ENCODE results near the gene SFXN5. TPM values are rescaled to one million over a fixed set of nuclear protein-coding genes. Genes with fewer than 3 reads are reported as not detected.

The SFXN5 gene
- total RNA-seq, 1 donor from 2014 or later = 21.8 TPM

DNA sequence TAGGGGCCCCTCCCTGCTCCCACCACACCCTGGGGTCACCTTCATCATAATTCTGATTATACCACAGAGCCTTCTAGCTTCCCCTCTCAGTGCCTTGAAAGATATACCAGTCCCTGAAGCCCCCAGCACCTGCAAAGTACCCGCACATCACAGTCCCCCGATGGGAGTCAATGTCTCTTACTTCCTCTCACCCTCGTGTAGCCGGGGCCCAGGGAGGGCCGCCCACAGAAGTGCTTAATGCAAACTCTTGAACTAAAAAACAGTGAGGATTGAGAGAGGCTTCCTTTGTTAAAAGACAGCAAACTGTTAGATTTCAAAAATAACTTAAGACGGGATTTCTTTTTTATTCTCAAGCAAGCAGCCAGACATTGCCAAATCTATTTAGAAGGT lies 76.5 kb downstream of the SFXN5 start:
- no peak overlapping the region for H3K4me3 Mint-ChIP-seq

DNA sequence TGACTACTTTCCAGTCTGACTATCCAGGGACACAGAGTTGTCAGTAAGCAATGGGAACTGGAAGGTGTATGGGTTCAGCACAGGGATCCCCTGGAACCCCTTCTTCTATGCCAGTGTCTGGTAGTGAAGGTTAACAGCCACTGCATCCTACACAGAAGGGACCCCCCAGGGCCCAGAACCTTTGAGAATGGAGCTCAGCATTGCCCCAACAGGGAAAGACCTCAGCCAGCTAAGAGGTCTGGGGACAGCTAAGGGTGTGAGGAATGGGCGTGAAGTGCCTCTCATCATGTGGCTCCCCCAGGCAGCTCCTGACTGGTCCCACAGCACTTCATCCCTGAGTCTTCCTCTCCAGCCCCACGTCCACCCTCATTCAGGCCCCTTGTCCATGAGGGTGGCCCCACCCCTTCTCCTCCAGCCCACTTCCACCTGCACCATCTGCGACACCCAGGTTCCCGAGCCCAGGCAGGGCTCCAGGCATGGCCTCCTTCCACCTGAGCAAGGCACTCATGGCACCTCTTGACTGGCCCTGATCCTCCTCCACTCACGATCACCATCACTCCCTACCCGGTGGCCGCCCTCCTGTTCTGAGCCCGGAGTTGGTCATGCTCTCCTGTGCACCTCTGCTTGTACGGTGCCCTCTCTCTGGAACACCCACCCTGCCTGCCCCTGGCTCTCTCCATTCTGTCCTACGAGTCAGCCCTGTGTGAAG lies 77.1 kb downstream of the SFXN5 start:
- Mint-ChIP-seq H3K36me3 (ENCODE audit: low read depth) (no peaks in the 10 kb centered on the region), H3K4me1 (no peaks in the 10 kb centered on the region), H3K27ac (ENCODE audit: unreplicated experiment) (no peak overlapping the region), H3K4me3 (no peak overlapping the region), H3K9me3 (no peaks in the 10 kb centered on the region), H3K27me3 (ENCODE audit: low read depth) (no peaks in the 10 kb centered on the region)
- no peak for TF ChIP-seq CTCF (conservative IDR thresholded peaks at IDR 0.05)
- no peak for DNase-seq (ENCODE audit: low read depth, low spot score)

More for the DNA sequence above, 76.5 kb downstream of the SFXN5 start:
- Mint-ChIP-seq H3K27ac (ENCODE audit: unreplicated experiment) (no peak overlapping the region), H3K36me3 (ENCODE audit: low read depth) (no peaks in the 10 kb centered on the region), H3K27me3 (ENCODE audit: low read depth) (no peaks in the 10 kb centered on the region), H3K4me1 (no peaks in the 10 kb centered on the region), H3K9me3 (no peaks in the 10 kb centered on the region)
- DNase-seq (ENCODE audit: low read depth, low spot score) = no peak
- no peak for TF ChIP-seq CTCF (conservative IDR thresholded peaks at IDR 0.05)

- no peaks in the 10 kb centered on the region for H3K9me3 Mint-ChIP-seq
- no peaks in the 10 kb centered on the region for H3K27me3 Mint-ChIP-seq (ENCODE audit: low read depth)
- no peak overlapping the region for H3K4me3 Mint-ChIP-seq
- no peak for TF ChIP-seq CTCF (conservative IDR thresholded peaks at IDR 0.05)
- no peak overlapping the region for H3K27ac Mint-ChIP-seq (ENCODE audit: unreplicated experiment)
- DNase-seq (ENCODE audit: low read depth, low spot score) = no peak
- no peaks in the 10 kb centered on the region for H3K4me1 Mint-ChIP-seq
- H3K36me3 Mint-ChIP-seq (ENCODE audit: low read depth) = no peaks in the 10 kb centered on the region
These were observed 77.6 kb downstream of the SFXN5 start for GRCh38 chr2:72993933-72994280.

DNA sequence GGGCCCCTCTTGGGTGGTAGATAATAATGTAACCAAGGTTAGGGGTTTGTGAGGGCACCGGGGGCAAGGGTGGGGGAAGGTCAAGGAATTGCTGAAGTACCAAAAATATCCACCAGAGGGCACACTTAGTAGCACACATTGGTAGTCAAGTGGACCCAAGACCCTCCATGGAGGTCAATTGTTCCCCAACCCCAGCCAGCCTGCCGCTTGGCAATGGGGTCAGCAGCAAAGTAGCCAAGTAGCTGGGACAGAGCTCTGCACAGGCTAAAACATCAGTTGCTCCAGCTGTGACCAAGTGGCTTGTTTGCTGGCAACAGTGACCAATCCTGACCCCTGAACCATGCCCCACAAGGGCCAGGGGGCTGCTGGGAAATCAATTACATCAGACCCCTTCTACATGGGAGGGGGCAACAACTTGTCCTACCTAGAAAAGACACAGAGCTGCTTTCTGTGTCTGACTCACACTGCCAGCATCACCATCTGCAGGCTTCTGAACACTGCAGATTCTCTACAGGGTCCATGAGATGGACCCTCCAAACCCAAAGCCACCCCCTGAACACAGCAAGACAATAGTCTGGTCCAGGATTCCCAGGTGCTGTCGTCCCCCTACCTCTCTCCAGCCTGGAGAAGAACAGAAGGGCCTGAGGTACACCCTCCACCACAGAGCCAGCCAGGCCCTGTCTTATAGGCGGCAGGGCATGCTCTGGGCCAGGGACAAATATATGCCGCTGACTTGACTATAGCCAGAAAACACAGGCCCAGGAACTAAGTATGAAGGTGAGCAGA lies 78.2 kb downstream of the SFXN5 start:
- Mint-ChIP-seq H3K9me3 (no peaks in the 10 kb centered on the region), H3K36me3 (ENCODE audit: low read depth) (no peaks in the 10 kb centered on the region), H3K4me1 (no peaks in the 10 kb centered on the region), H3K27ac (ENCODE audit: unreplicated experiment) (no peak overlapping the region), H3K27me3 (ENCODE audit: low read depth) (no peaks in the 10 kb centered on the region), H3K4me3 (no peak overlapping the region)
- peak; percentile 67 for DNase-seq (ENCODE audit: low read depth, low spot score)
- TF ChIP-seq CTCF (conservative IDR thresholded peaks at IDR 0.05) = peak; percentile 82

DNA sequence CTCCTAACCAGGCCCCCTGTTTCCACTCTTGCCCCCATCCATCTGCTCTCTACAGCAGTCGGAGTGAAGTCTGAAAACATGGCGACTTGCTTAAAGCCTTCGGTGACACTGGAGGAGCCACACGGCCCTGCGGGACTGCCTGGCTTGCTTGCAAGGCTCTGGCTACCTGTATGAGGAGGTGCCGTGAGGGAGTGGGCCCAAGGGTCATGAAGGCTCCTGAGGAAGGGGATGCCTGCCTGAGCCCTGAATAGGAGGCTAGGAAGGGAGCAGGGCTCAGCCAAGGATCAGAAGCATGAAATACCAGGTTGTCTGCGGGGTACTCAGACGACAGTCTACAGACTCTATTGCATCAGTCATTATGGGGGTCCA lies 78.8 kb downstream of the SFXN5 start:
- H3K36me3 Mint-ChIP-seq (ENCODE audit: low read depth) = no peaks in the 10 kb centered on the region
- H3K27ac Mint-ChIP-seq (ENCODE audit: unreplicated experiment) = peak overlapping the region; percentile 27
- no peak for TF ChIP-seq CTCF (conservative IDR thresholded peaks at IDR 0.05)
- no peaks in the 10 kb centered on the region for H3K27me3 Mint-ChIP-seq (ENCODE audit: low read depth)
- no peak for DNase-seq (ENCODE audit: low read depth, low spot score)
- no peak overlapping the region for H3K4me3 Mint-ChIP-seq
- no peaks in the 10 kb centered on the region for H3K9me3 Mint-ChIP-seq
- no peaks in the 10 kb centered on the region for H3K4me1 Mint-ChIP-seq

Data from neural crest cell (in vitro differentiated cells).